ENCODE data around the gene WNT4.

WNT4 gene

DNA sequence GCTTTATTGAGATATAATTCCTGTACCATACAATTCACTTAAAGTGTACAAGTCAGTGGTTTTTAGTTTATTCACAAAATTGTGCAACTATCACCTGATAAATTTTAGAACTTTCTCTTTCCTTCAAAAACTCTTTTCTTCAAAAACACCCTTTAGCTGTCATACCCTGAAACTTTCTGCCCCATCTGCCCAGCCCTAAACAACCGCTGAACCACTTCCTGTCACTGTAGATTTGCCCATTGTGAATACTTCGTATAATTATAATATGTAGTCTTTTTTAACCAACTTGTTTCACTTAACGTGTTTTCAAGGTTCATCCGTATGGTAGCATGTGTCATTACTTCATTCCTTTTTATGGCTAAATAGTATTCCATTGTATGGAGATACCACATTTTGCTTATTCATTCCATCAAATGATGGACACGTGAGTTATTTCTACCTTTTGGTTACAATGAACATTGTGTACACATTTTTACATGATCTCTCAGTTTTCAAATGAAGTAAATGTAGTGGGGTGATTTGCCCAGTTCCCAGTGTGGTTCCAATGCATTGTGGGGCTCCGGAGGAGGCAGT is 37.9 kb downstream of the WNT4 start:
- TF ChIP-seq CTCF (conservative IDR thresholded peaks at IDR 0.05): no peak
- H3K27ac ChIP-seq: no peak overlapping the region

GRCh38 chr1:22104094-22104493 is 38.8 kb downstream of the WNT4 start:
- TF ChIP-seq CTCF (conservative IDR thresholded peaks at IDR 0.05): no peak
- H3K27ac ChIP-seq: peak overlapping the region; percentile 27; the same call in 1 of the 2 replicates

GRCh38 chr1:22102746-22103145 is 40.2 kb downstream of the WNT4 start:
- H3K27ac ChIP-seq: peak overlapping the region; percentile 27
- TF ChIP-seq CTCF (conservative IDR thresholded peaks at IDR 0.05): no peak

- peak overlapping the region; percentile 27 for H3K27ac ChIP-seq
- no peak for TF ChIP-seq CTCF (conservative IDR thresholded peaks at IDR 0.05)
These were observed 40.9 kb downstream of the WNT4 start for GRCh38 chr1:22101995-22102394.

DNA sequence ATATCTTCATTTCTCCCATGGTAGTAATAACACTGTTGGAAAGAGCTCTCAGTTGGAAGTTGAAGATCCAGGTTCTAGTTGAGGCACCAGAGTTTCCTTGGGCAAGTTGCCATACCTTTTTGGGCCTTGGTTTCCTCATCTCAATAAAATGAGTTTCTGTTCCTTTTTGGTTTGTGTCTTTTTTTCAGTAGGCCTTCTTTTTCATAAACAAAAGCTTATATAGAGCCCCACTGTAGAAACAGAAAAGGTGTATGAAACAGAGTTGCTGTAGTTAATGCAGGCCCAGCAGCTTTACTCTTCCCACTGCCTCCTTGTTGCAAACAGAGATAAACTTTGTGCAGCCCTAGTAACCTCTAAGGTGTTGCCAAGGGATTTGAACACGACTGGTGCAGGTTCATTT is 41.7 kb downstream of the WNT4 start:
- H3K27ac ChIP-seq: no peak overlapping the region
- TF ChIP-seq CTCF (conservative IDR thresholded peaks at IDR 0.05): no peak

DNA sequence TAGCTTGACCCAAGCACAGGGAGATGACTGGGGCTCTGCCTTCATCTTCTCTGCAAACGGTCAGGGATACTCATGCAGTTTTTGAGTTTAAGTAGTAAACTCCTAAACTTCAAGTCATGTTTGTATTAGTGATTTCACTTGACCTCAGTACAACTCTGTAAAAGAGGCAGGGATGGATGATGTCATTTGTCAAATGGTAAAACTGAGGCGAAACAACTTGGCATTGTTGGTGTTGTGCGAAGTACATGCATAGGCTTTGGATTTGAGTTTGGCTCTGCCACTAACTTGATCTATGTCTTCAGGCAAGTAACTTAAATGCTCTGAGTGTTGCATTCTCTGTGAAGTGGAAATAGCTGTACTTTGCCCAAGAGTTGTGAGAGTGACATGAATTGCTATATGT is 42.7 kb downstream of the WNT4 start:
- H3K27ac ChIP-seq: no peak overlapping the region
- no peak for TF ChIP-seq CTCF (conservative IDR thresholded peaks at IDR 0.05)

- no peak overlapping the region for H3K27ac ChIP-seq
- no peak for TF ChIP-seq CTCF (conservative IDR thresholded peaks at IDR 0.05)
These were observed 44.1 kb downstream of the WNT4 start for GRCh38 chr1:22098752-22099151.

Measured in VCaP (cell line).